Measurements from ENCODE around the gene FBXW7.

The FBXW7 gene

DNA sequence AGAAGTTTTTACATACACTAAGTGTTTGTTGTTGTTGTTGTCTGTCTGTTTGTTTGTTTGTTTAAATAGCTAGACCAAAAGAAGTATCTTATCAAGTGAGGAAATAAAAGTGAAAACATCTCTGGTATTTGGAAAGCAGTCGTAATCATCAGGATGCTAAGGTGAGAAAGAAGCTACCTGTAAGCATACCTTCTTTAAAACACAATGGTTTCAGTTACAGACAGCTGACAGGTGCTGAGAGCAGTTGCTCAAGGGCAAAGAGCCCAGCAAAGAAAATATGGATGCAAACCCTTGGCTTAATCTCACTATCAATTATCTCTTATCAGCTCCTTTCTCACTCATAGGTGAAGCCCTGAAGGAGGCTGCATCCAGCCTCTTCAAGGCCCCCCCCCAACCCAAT lies 42.8 kb upstream of the FBXW7 start:
- H3K4me3 ChIP-seq = no peak overlapping the region
- no peak for DNase-seq
- H3K9me3 ChIP-seq = no peaks in the 10 kb centered on the region
- no peaks in the 10 kb centered on the region for H3K4me1 ChIP-seq
- no peak overlapping the region for H3K27ac ChIP-seq
- no peaks in the 10 kb centered on the region for H3K36me3 ChIP-seq
- H3K27me3 ChIP-seq = no peaks in the 10 kb centered on the region
- intact Hi-C loops (cut with DNase I; ENCODE audit: low total_unique reads) = no loop called here
- TF ChIP-seq, protein P1, sequence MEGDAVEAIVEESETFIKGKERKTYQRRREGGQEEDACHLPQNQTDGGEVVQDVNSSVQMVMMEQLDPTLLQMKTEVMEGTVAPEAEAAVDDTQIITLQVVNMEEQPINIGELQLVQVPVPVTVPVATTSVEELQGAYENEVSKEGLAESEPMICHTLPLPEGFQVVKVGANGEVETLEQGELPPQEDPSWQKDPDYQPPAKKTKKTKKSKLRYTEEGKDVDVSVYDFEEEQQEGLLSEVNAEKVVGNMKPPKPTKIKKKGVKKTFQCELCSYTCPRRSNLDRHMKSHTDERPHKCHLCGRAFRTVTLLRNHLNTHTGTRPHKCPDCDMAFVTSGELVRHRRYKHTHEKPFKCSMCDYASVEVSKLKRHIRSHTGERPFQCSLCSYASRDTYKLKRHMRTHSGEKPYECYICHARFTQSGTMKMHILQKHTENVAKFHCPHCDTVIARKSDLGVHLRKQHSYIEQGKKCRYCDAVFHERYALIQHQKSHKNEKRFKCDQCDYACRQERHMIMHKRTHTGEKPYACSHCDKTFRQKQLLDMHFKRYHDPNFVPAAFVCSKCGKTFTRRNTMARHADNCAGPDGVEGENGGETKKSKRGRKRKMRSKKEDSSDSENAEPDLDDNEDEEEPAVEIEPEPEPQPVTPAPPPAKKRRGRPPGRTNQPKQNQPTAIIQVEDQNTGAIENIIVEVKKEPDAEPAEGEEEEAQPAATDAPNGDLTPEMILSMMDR (IDR thresholded peaks at IDR 0.05) = no peak

DNA sequence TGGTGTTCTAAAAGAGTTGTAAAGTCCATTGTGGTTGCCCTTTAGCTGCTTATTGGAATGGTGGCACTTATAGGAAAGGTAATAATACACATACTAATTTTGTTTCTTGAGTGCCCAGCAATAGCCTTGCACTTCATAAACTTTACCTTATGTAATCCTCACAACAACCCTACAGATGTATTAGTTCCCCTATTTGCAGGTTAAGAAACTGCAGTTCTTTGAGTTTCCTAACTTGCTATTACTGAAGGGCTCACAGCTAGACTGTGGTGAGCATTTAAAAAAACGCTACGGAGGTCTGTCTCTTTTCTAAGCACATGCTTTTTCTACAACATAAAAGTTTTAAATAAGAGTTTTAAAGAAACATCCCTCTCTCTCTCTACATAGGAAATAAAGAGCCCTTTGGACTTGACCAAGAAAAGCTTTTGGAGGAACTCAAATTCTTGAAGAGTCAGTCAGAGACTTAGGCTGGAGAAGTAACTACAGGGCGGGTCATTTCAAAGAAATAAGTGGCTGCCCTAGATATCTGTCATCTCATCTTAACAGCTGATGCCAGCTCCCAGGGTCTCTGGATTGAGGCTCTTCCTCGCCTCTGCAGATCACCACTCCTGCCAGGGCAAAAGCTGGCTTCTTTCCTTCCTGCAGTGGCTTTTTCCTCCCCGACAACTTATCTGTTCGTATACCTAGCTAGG lies 42.0 kb upstream of the FBXW7 start:
- DNase-seq = no peak
- intact Hi-C loops (cut with DNase I; ENCODE audit: low total_unique reads) = no loop called here
- TF ChIP-seq, protein P1 (IDR thresholded peaks at IDR 0.05) = no peak
- H3K4me3 ChIP-seq = no peak overlapping the region
- no peak overlapping the region for H3K27ac ChIP-seq
- no peaks in the 10 kb centered on the region for H3K36me3 ChIP-seq
- no peaks in the 10 kb centered on the region for H3K9me3 ChIP-seq
- H3K27me3 ChIP-seq = no peaks in the 10 kb centered on the region
- no peaks in the 10 kb centered on the region for H3K4me1 ChIP-seq

DNA sequence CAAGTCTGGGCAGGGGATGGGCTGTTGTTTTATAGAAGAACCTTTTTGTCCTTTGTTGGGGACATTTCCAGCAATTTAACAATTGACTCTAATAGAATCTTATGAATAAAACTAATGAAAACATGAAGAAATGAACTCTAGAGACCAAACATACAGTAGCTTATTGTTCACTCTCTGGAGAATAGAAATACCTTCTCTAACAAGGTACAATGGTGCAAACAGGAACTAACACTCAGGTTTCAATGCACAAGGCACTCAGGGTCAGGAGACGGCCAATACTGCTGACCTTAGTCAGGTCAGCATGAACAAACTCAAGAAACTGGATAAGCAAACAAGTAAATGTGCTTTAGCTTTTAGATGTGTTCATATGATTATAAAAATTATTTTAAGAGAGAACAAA lies 39.6 kb upstream of the FBXW7 start:
- TF ChIP-seq, protein P1 (IDR thresholded peaks at IDR 0.05) = no peak
- Histone ChIP-seq H3K27ac (no peak overlapping the region), H3K27me3 (no peaks in the 10 kb centered on the region), H3K36me3 (no peaks in the 10 kb centered on the region), H3K4me1 (no peaks in the 10 kb centered on the region), H3K4me3 (no peak overlapping the region), H3K9me3 (no peaks in the 10 kb centered on the region)
- no peak for DNase-seq
- intact Hi-C loops (cut with DNase I; ENCODE audit: low total_unique reads) = no loop called here

DNA sequence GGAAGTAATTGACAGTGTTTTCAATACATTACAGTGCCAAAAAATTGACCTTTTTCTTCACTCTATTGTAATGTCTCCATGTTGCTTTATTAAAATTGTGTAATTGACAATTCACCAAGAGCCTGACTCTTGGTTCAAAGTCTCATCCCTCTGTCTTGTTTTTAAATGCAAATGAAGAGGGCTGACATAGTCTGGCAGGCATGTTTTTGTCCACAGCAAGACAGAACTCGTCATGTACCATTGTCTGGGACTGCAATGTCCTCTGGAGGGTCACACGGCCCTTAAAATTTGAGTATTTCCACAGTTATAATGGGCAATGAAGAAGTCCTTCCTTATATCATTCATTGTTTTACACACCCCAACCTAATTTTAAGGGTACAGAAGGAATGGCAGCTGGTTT lies 38.0 kb upstream of the FBXW7 start:
- Histone ChIP-seq H3K9me3 (no peaks in the 10 kb centered on the region), H3K27ac (no peak overlapping the region), H3K27me3 (no peaks in the 10 kb centered on the region), H3K4me3 (no peak overlapping the region), H3K4me1 (no peaks in the 10 kb centered on the region), H3K36me3 (no peaks in the 10 kb centered on the region)
- intact Hi-C loops (cut with DNase I; ENCODE audit: low total_unique reads) = no loop called here
- no peak for DNase-seq
- TF ChIP-seq, protein P1 (IDR thresholded peaks at IDR 0.05) = no peak

DNA sequence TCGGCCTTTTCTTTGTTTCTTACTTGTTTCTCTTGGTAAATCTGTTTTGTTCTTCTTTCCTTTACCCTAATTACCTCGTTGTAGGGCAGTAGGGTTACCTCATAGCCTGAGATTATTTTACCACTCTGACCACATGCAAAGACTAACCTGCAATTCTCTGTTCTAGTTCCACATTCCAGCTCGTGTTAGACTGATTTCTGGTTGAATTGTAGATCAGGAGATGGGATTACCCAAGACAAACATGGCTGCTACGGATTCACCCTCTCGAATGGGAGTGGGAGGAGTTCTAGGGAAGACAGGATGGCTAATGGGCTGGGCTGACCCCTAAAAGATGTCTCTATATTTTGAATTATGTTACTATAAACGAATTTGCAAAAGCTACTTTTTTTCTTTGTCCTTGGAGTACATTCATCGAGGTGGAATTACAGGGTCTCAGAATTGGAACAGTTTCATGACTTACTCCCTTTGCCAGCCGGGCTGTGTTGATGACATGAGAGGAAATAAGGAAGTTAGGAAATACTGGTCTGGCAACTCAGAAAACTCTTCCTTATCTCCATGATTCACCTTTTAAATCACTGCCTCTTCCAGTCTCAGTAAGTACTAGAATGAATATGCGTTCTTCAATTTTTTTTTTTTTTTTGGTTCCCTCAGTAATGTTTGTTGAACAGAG lies 36.7 kb upstream of the FBXW7 start:
- Histone ChIP-seq H3K27ac (no peak overlapping the region), H3K4me1 (no peaks in the 10 kb centered on the region), H3K27me3 (no peaks in the 10 kb centered on the region), H3K36me3 (no peaks in the 10 kb centered on the region), H3K9me3 (no peaks in the 10 kb centered on the region), H3K4me3 (no peak overlapping the region)
- DNase-seq = no peak
- intact Hi-C loops (cut with DNase I; ENCODE audit: low total_unique reads) = no loop called here
- TF ChIP-seq, protein P1 (IDR thresholded peaks at IDR 0.05) = no peak
